H1 (cell line): ENCODE data around the gene NOL12. TPM values are rescaled to one million over a fixed set of nuclear protein-coding genes. Genes with fewer than 3 reads are reported as not detected.

Experiments
- CHD1 ChIP-seq: IDR thresholded peaks from 2 replicates; pipeline ENCODE4 v1.6.1; 2012; ENCODE audit warnings: low read depth, low read length, improper control_type of control experiment
- EZH2 ChIP-seq: fragments of 200-600 bp; sonication (generic); IDR thresholded peaks from 2 replicates; pipeline ENCODE4 v1.7.1; 2012; ENCODE audit warnings: low read depth, mild to moderate bottlenecking, moderate library complexity, low read length, inconsistent platforms; ENCODE audit not compliant: severe bottlenecking
- KDM1A ChIP-seq: fragments of 200-600, 300-600 bp; sonication (generic); IDR thresholded peaks from 2 replicates; pipeline ENCODE4 v1.7.1; 2016; ENCODE audit warnings: mild to moderate bottlenecking, low read length, borderline replicate concordance
- KDM4A ChIP-seq: IDR thresholded peaks from one replicate; pipeline ENCODE4 v1.7.1; 2012; ENCODE audit warnings: low read depth, mild to moderate bottlenecking, moderate library complexity, low read length, inconsistent platforms; ENCODE audit not compliant: severe bottlenecking
- NRF1 ChIP-seq: IDR thresholded peaks from 2 replicates; pipeline ENCODE4 v1.6.1; 2011; ENCODE audit warnings: mild to moderate bottlenecking, low read depth, low read length, improper control_type of control experiment
- RFX5 ChIP-seq: IDR thresholded peaks from 2 replicates; pipeline ENCODE4 v1.6.1; 2011; ENCODE audit warnings: low read depth, low read length, improper control_type of control experiment, borderline replicate concordance
- SIX5 ChIP-seq: IDR thresholded peaks from 2 replicates; pipeline ENCODE4 v1.6.1; 2011; ENCODE audit warnings: mild to moderate bottlenecking, low read depth, low read length
- SP1 ChIP-seq: IDR thresholded peaks from 2 replicates; pipeline ENCODE4 v1.6.1; 2011; ENCODE audit warnings: low read depth, low read length
- TAF7 ChIP-seq: optimal IDR thresholded peaks from 2 replicates; pipeline ENCODE3; 2011; ENCODE audit warnings: low read depth, mild to moderate bottlenecking, inconsistent platforms, low read length, moderate library complexity, borderline replicate concordance
- polyA plus RNA-seq, 7 experiments: library from polyadenylated mRNA; depleted of rRNA in 3 of 7; stranded (reverse) in 5 of 7; unstranded in 2 of 7; fragments of >200 nt in 5 of 7; fragments of 200-250 nt in 2 of 7; gene quantifications; 1 replicate in 5 of 7; 2 replicates in 1 of 7; 4 replicates in 1 of 7; pipeline versions ENCODE4 v1.2.1 to v1.2.3, GENCODE V29; 2011 to 2013; ENCODE audit warnings: missing spikeins in 2 of 7, mixed read lengths in 2 of 7
- total RNA-seq: library from RNA; stranded (reverse); fragmentation: NEBNext Ultra II Directional; extraction: Animal tissue kit (Norgen Biotek cat#: 25700); gene quantifications from 2 replicates; pipeline ENCODE4 v1.2.1, GENCODE V29; 2021
- TF ChIP-seq, protein P1 (sequence below): fragments of 300-600 bp; sonication (generic); IDR thresholded peaks from 2 replicates; pipeline ENCODE4 v1.7.1; 2012; ENCODE audit warnings: low read length, moderate library complexity, mild to moderate bottlenecking, inconsistent platforms; ENCODE audit not compliant: insufficient replicate concordance

NOL12 gene
- total and polyA plus RNA-seq, 2 of the 8 experiments (the other 6 are each of a cell fraction or from before 2014, with no cell fraction given), result 25.3 to 28.3 TPM

DNA sequence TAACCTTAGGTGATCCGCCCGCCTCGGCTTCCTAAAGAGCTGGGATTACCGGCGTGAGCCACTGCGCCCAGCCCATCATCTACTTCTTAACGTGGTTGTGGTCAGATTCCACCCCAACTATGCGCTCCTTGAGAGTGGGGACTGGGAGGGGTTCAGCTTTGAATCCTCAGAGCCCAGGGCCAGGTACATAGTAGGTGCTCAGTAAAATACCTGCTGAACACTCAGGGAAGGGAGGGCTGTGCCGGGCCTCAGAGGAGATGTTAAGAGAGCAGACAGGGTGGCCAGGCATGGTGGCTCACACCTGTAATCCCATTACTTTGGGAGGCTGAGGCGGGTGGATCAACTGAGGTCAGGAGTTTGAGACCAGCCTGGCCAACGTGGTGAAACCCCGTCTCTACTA lies 11.9 kb upstream of the NOL12 start (continued):
- TF ChIP-seq KDM4A, result no peak
- TF ChIP-seq RFX5, result no peak
- TF ChIP-seq SP1, result no peak
- no peak for TF ChIP-seq CHD1
- TF ChIP-seq SIX5, result no peak
- TF ChIP-seq, protein P1, sequence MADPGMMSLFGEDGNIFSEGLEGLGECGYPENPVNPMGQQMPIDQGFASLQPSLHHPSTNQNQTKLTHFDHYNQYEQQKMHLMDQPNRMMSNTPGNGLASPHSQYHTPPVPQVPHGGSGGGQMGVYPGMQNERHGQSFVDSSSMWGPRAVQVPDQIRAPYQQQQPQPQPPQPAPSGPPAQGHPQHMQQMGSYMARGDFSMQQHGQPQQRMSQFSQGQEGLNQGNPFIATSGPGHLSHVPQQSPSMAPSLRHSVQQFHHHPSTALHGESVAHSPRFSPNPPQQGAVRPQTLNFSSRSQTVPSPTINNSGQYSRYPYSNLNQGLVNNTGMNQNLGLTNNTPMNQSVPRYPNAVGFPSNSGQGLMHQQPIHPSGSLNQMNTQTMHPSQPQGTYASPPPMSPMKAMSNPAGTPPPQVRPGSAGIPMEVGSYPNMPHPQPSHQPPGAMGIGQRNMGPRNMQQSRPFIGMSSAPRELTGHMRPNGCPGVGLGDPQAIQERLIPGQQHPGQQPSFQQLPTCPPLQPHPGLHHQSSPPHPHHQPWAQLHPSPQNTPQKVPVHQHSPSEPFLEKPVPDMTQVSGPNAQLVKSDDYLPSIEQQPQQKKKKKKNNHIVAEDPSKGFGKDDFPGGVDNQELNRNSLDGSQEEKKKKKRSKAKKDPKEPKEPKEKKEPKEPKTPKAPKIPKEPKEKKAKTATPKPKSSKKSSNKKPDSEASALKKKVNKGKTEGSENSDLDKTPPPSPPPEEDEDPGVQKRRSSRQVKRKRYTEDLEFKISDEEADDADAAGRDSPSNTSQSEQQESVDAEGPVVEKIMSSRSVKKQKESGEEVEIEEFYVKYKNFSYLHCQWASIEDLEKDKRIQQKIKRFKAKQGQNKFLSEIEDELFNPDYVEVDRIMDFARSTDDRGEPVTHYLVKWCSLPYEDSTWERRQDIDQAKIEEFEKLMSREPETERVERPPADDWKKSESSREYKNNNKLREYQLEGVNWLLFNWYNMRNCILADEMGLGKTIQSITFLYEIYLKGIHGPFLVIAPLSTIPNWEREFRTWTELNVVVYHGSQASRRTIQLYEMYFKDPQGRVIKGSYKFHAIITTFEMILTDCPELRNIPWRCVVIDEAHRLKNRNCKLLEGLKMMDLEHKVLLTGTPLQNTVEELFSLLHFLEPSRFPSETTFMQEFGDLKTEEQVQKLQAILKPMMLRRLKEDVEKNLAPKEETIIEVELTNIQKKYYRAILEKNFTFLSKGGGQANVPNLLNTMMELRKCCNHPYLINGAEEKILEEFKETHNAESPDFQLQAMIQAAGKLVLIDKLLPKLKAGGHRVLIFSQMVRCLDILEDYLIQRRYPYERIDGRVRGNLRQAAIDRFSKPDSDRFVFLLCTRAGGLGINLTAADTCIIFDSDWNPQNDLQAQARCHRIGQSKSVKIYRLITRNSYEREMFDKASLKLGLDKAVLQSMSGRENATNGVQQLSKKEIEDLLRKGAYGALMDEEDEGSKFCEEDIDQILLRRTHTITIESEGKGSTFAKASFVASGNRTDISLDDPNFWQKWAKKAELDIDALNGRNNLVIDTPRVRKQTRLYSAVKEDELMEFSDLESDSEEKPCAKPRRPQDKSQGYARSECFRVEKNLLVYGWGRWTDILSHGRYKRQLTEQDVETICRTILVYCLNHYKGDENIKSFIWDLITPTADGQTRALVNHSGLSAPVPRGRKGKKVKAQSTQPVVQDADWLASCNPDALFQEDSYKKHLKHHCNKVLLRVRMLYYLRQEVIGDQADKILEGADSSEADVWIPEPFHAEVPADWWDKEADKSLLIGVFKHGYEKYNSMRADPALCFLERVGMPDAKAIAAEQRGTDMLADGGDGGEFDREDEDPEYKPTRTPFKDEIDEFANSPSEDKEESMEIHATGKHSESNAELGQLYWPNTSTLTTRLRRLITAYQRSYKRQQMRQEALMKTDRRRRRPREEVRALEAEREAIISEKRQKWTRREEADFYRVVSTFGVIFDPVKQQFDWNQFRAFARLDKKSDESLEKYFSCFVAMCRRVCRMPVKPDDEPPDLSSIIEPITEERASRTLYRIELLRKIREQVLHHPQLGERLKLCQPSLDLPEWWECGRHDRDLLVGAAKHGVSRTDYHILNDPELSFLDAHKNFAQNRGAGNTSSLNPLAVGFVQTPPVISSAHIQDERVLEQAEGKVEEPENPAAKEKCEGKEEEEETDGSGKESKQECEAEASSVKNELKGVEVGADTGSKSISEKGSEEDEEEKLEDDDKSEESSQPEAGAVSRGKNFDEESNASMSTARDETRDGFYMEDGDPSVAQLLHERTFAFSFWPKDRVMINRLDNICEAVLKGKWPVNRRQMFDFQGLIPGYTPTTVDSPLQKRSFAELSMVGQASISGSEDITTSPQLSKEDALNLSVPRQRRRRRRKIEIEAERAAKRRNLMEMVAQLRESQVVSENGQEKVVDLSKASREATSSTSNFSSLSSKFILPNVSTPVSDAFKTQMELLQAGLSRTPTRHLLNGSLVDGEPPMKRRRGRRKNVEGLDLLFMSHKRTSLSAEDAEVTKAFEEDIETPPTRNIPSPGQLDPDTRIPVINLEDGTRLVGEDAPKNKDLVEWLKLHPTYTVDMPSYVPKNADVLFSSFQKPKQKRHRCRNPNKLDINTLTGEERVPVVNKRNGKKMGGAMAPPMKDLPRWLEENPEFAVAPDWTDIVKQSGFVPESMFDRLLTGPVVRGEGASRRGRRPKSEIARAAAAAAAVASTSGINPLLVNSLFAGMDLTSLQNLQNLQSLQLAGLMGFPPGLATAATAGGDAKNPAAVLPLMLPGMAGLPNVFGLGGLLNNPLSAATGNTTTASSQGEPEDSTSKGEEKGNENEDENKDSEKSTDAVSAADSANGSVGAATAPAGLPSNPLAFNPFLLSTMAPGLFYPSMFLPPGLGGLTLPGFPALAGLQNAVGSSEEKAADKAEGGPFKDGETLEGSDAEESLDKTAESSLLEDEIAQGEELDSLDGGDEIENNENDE, result no peak
- TF ChIP-seq EZH2, result no peak
- no peak for TF ChIP-seq TAF7
- TF ChIP-seq KDM1A, result no peak
- TF ChIP-seq NRF1, result no peak
